HAP-1 (cell line): ENCODE results near the gene NKG7.

Source experiments
- DNase-seq, 2 experiments: peaks; one replicate each; pipeline ENCODE4 v3.0.0-alpha.2; 2016 to 2020; ENCODE audit warnings: low spot score in 2 of 2
- H3K27me3 ChIP-seq: fragments of 250-450 bp; sonication (Bioruptor Pico); 2 replicates; pipeline ENCODE4 v1.5.1; 2020; ENCODE audit warnings: low read depth, mild to moderate bottlenecking, moderate library complexity
- H3K36me3 ChIP-seq: fragments of 250-450 bp; sonication (Bioruptor Pico); replicated peaks from 2 replicates; pipeline ENCODE4 v1.5.1; 2020; ENCODE audit warnings: mild to moderate bottlenecking
- H3K4me1 ChIP-seq: fragments of 250-450 bp; sonication (Bioruptor Pico); 2 replicates; pipeline ENCODE4 v1.5.1; 2020; ENCODE audit warnings: mild to moderate bottlenecking
- H3K4me3 ChIP-seq: fragments of 250-450 bp; sonication (Bioruptor Pico); 2 replicates; pipeline ENCODE4 v1.5.1; 2020; ENCODE audit warnings: mild to moderate bottlenecking, moderate library complexity
- H3K9me3 ChIP-seq: fragments of 250-450 bp; sonication (Bioruptor Pico); 2 replicates; pipeline ENCODE4 v1.5.1; 2020; ENCODE audit warnings: mild to moderate bottlenecking, moderate library complexity
- in situ Hi-C: fragments of 300-500 bp; cut with MboI; formaldehyde crosslinking; loops from 3 replicates; pipeline ENCODE4 v1.14.3; 2020; ENCODE audit warnings: low sequenced_read_pairs, inconsistent platforms, mixed read lengths

The NKG7 gene

DNA sequence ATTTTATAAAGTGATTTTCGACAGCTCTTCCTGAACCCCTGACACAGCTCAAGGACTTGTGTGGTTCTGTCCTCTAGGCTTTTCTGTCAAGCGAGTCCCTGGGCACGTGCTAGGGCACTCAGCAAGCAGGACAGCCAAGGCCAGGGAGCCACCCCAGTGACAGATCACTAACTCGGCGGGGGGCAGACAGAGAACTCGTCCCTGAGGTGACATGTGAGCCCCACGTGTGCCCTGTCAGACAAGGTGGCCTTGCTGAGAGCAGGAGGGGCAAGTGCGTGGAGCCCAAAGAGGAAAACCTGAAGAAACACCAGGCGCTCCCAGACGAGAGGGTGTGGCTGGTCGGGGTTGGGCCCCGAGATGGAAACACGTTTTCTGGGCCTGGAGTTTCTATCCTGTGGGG is 11.2 kb downstream of the NKG7 start:
- H3K27me3 ChIP-seq = no peaks in the 10 kb centered on the region
- H3K4me1 ChIP-seq = no peaks in the 10 kb centered on the region
- no peak overlapping the region for H3K4me3 ChIP-seq
- no peaks in the 10 kb centered on the region for H3K36me3 ChIP-seq
- in situ Hi-C loops = no loop called here
- no peak for DNase-seq
- H3K9me3 ChIP-seq = no peaks in the 10 kb centered on the region

DNA sequence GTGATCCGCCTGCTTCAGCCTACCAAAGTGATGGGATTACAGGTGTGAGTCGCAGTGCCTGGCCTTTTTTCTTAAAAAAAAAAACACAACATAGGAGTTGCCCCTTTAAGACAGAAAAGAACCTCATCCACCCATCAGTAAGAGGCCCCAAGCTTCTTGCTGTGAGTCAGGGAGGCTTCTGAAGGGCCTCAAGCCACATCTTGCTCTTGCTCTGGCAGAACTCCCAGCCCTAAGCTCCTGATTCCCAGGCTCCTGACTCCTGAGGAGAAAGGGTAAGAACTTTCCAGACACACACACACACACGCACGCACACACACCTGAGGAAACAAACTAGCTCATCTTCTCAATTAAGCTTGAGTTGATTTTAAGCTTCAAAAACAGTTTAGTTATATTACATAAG is 13.2 kb downstream of the NKG7 start:
- Histone ChIP-seq H3K9me3 (no peaks in the 10 kb centered on the region), H3K4me1 (peaks cover 7% of the 10 kb centered on the region), H3K27me3 (no peaks in the 10 kb centered on the region), H3K36me3 (0 out of 2 replicates have a peak, but pooled peaks cover 2% of the 10 kb centered on the region), H3K4me3 (no peak overlapping the region)
- in situ Hi-C loops = no loop called here
- no peak for DNase-seq

DNA sequence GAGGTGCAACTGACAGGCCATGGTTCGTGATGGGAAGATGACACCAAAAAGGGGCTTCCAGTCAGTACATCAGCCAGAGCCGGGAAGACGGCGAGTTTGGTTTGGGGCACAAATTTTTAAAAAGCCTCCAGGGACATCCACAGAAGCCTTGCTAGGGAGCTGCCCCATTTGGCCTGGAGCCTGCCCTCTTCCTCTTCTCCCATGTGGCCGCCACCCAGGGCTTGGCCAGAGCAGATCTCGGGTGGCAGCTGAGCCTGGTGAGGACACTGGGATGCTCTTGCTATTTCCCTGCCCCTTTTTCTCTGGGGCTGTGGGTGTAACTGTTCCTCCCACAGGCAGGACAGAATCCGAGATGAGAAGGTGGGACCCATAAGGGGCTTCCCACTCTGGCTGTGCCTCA is 14.5 kb downstream of the NKG7 start:
- peaks cover 4% of the 10 kb centered on the region; the same call in 1 of the 2 replicates for H3K36me3 ChIP-seq
- in situ Hi-C loops = no loop called here
- no peaks in the 10 kb centered on the region for H3K27me3 ChIP-seq
- H3K4me3 ChIP-seq = no peak overlapping the region
- H3K9me3 ChIP-seq = no peaks in the 10 kb centered on the region
- no peak for DNase-seq
- H3K4me1 ChIP-seq = peaks cover 8% of the 10 kb centered on the region

DNA sequence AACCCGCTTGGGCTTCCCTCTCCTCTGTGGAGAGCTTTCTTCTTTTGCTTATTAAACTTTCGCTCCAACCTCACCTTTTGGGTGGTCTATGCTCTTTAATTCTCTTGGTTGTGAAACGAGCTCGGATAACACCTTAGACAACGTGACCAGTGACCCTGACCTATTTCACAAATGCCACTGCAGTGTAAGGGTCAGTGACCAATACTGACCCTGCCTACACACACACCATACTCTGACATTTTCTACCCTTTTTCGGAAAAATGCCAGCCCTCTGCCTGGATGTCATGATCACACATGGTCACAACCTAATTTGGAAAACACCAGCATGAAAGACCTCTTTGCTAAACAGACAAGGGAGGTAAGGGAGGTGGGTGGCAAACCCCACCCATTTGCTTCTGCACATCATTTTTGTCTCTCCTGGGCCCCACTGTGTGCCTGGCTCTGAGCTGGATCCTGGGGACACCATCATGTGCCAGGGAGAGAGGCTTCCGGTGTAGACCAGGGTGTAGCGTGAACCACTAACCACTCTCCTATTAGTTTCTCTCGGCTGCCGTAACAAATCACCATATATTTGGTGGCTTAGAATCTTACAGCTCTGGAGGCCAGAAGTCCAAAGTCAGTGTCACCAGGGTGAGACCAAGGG is 16.2 kb downstream of the NKG7 start:
- in situ Hi-C loops = no loop called here

DNA sequence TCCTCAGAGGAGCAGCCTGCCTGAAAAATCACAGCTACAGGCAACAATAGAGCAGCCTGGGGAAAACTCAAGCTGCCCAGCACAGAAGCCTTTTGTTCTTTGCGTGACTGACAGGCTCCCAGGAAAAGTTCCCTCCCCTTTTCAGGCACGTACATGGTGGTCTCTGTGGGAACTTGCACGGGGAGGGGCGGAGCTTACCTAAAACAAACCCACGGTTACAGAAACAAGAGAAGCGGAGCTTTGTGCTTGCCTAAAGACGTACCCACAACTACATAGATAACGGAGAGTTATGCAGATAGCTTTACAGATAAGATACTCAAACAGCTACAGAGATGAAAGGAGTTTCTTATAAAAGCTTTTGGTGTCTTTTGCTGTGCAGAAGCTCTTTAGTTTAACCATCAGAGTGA is 17.7 kb downstream of the NKG7 start:
- no peaks in the 10 kb centered on the region for H3K27me3 ChIP-seq
- H3K4me1 ChIP-seq = peaks cover 8% of the 10 kb centered on the region
- no peak overlapping the region for H3K4me3 ChIP-seq
- H3K9me3 ChIP-seq = no peaks in the 10 kb centered on the region
- in situ Hi-C loops = no loop called here
- peak; percentile 78 to 85 for DNase-seq
- H3K36me3 ChIP-seq = peaks cover 18% of the 10 kb centered on the region; the same call in 1 of the 2 replicates

More for the DNA sequence above, 16.2 kb downstream of the NKG7 start:
- H3K36me3 ChIP-seq = peaks cover 12% of the 10 kb centered on the region; the same call in 1 of the 2 replicates
- no peaks in the 10 kb centered on the region for H3K9me3 ChIP-seq
- no peak overlapping the region for H3K4me3 ChIP-seq
- peaks cover 8% of the 10 kb centered on the region for H3K4me1 ChIP-seq
- no peak for DNase-seq
- no peaks in the 10 kb centered on the region for H3K27me3 ChIP-seq

DNA sequence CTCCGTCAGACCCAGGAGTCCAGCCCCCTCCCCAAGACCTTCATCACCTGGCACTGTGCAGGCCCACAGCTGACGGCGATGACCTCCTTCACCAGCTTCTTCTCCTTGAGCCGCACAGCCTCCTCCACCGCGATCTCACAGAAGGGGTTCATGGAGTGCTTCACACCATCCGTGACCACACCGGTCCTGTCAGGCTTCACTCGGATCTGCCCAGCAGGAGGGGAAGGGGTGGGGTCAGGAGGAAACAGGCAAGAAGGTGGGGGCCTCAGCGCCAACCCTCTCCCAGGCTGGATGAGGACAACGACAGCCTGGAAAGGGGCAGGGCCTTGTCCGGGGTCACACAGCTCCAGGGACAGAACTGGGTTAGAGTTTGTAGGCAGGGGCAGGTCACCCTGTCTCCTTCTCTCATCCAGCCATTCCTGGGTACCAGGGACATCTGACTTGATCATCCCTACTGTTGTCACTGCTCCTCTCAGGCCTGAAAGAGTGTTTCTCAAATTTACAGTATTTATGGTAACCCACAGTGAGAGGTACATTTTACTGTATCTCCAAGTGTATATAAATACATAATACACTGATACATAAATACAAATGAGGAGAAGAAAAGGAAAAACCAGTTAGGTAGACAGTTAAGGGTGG is 18.2 kb downstream of the NKG7 start:
- in situ Hi-C loops = no loop called here
- no peaks in the 10 kb centered on the region for H3K9me3 ChIP-seq
- peaks cover 18% of the 10 kb centered on the region; the same call in 1 of the 2 replicates for H3K36me3 ChIP-seq
- DNase-seq = no peak
- no peaks in the 10 kb centered on the region for H3K27me3 ChIP-seq
- no peak overlapping the region for H3K4me3 ChIP-seq
- H3K4me1 ChIP-seq = peaks cover 8% of the 10 kb centered on the region

DNA sequence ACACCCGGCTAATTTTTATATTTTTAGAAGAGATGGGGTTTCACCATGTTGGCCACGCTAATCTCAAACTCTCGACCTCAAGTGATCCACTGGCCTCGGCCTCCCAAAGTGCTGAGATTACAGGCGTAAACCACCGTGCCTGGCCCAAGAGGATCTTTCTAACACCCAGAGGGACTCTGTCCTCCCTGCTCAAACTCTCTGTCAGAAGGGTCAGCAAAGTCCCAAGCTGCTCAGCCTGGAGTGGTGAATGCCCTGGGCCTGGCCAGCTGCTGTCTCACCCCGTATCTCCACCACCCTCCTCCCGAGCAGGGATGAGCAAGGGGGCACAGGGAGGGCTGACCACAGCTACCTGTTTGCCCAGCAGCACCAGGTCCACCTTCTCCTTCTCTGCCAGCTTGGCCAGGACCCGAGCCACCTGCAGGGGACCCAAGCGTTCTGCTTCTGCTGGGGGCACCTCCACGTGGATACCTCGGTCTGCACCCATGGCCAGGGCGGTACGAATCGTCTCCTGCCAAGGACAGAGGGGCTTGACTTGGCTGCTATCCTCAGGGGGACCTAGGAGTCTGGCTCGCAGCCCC is 19.6 kb downstream of the NKG7 start:
- no peaks in the 10 kb centered on the region for H3K9me3 ChIP-seq
- DNase-seq = no peak
- in situ Hi-C loops = no loop called here
- no peak overlapping the region for H3K4me3 ChIP-seq
- H3K4me1 ChIP-seq = peaks cover 8% of the 10 kb centered on the region
- no peaks in the 10 kb centered on the region for H3K27me3 ChIP-seq
- peaks cover 23% of the 10 kb centered on the region for H3K36me3 ChIP-seq

DNA sequence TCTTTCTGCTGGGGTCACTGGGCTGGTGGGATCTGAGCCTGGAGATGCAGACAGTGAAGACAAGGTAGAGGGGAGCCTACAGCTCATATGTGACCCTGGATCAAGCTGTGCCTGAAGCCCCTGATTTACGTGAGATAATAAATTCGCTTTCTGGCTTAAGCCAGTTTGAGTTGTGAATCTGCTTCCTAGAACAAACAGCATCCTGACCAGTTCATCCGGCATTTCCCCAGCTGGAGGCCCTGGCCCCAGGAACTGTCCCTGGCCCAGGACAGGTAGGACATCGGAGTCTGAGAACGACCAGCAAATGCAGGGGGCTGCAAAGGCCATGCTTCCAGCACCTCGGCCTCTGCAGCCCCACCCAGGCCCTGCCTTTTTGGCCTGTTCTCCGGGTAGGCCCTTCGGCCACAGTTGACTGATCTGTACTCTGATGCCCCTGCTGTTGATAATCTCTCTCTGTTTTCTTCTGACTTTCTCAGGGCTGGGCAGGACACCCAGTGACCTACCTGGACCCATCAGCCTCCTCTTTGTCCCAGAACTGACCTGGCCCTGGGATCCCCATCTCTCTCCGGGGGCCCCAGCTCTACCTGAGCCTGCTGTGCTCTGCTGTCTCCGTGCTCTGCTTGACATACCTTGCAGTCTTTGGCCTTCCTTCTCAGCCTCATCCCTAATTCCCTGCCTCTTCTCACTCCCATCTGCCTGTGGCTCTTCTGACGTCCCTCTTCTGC is 21.0 kb downstream of the NKG7 start:
- in situ Hi-C loops = no loop called here
- Histone ChIP-seq H3K4me3 (no peak overlapping the region), H3K27me3 (no peaks in the 10 kb centered on the region), H3K4me1 (peaks cover 8% of the 10 kb centered on the region), H3K36me3 (peaks cover 38% of the 10 kb centered on the region), H3K9me3 (no peaks in the 10 kb centered on the region)
- no peak for DNase-seq

DNA sequence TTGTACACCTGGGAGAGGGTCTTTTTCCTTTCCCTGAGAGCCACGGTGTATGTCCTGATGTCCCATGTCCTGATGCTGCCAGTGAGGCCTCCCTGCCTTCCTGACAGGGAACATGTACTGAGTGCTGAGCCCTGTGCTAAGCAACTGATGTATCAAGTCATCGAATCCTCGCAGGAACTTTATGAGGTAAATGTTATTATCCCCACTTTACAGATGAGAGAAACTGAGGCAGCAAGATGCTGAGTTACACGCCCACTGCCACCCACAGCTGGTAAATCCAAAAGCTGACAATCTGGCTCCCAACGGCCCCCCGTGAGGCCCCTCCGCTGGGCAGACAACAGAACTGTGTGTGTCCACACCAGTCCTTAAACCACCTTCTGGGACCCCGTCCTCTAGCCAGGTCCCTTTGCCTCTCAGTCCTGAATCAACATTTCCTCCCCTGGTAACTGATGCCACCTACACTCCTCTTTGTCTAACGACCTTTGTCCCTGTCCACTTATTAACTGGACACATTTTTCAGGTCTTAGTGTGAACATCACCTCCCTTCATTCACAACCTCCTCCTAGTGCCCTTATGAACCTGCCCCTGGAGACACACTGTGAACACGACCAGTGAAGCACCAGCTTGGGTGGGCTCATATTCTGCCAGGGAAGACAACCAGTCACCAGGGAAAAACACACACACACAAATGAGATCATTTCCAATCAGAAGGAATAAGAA is 25.1 kb downstream of the NKG7 start:
- no peaks in the 10 kb centered on the region for H3K27me3 ChIP-seq
- H3K9me3 ChIP-seq = no peaks in the 10 kb centered on the region
- H3K4me1 ChIP-seq = no peaks in the 10 kb centered on the region
- no peak for DNase-seq
- H3K4me3 ChIP-seq = no peak overlapping the region
- peaks cover 35% of the 10 kb centered on the region for H3K36me3 ChIP-seq
- in situ Hi-C loops = no loop called here

DNA sequence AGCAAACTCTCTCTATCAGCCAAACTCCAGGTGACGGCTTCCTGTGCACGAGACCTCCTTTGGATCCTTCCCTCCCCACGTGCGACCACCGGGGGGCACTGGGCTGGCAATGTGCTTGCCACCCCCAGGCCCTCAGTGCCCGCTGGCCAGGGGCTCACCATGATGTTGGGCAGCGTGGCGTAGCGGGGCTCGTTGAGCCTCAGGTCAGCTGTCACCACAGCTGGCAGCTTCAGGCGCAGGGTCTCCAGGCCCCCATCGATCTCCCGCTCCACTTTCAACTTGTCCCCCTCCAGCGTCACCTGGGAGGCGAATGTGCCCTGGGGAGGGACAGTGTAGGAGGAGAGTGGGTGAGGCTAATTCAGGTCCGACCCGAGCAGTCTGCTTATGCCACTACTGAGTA is 25.7 kb downstream of the NKG7 start:
- peaks cover 32% of the 10 kb centered on the region for H3K36me3 ChIP-seq
- H3K9me3 ChIP-seq = no peaks in the 10 kb centered on the region
- no peaks in the 10 kb centered on the region for H3K27me3 ChIP-seq
- H3K4me1 ChIP-seq = no peaks in the 10 kb centered on the region
- DNase-seq = no peak
- no peak overlapping the region for H3K4me3 ChIP-seq
- in situ Hi-C loops = no loop called here

DNA sequence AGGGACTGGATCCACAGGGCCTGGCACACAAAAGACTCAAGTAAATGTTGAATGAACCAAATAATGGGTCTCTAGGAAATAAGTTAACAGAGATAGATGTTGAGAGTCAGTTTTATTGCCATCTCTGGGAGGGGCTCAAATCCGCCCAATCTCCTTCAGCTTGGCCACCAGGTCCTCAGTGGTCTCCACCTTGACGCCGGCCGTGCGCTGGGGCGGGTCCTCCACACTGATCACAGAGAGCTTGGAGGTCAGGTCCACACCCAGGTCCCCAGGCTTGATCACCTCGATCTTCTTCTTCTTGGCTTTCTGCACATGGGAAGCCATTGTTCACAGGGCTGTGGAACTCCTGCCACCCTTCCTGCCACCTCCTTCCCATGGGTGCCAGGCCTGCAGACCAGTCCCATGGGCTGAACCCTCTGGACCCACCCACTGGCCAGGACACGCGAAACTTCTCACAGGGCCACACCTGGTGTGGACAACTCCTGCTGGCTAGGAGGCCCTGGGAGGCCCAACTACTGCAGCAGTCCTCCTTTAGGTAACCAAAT is 27.3 kb downstream of the NKG7 start:
- H3K4me1 ChIP-seq = peaks cover 5% of the 10 kb centered on the region; the same call in 1 of the 2 replicates
- in situ Hi-C loops = no loop called here
- no peak for DNase-seq
- peaks cover 21% of the 10 kb centered on the region for H3K36me3 ChIP-seq
- H3K27me3 ChIP-seq = no peaks in the 10 kb centered on the region
- H3K4me3 ChIP-seq = no peak overlapping the region
- H3K9me3 ChIP-seq = no peaks in the 10 kb centered on the region

DNA sequence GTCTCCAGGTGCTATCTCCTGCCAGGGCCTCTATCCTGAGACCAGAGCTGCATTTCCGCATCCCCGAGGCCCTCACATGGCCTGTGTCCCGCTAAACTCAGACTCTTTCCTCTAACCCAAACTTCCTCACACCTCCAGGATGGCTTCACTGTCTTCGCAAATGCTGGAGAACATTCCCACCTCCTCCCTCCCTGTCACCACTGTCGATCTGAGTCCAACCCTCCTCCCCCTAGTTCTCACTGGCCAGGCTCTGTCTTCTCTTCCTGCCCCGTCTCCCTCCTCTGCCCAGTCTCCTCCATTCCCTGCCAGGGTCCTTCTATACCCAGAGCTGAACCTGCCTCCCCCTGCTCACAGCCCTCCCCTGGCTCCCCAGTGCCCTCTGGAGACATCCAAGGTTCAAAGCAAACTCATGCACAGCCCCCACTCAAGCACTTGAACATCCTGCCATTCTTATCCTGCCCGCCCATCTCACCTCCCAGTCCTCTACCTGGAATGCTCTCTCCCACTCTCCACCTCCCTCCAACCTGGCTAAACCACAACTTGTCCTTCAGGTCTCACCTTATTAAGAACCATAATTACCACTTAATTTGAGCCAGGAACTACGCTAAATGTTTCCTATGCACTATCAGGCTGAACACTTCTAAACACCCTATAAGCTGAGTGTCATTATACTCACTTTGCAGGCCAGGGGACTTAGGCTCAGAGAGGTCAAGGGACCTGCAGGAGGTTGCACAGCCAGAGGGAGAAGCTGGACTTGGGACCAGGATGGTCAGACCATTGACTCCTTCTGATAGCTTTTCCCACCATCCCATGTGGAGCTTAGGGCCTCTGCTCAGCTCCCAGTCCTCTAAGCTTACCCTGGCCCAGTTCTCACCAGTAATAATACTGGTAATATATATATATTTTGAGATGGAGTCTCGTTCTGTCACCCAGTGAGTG is 29.6 kb downstream of the NKG7 start:
- Histone ChIP-seq H3K9me3 (no peaks in the 10 kb centered on the region), H3K36me3 (peaks cover 16% of the 10 kb centered on the region), H3K4me1 (peaks cover 8% of the 10 kb centered on the region), H3K27me3 (no peaks in the 10 kb centered on the region), H3K4me3 (no peak overlapping the region)
- no peak for DNase-seq
- in situ Hi-C loops = no loop called here
